Subcutaneous abdominal adipose tissue (tissue), 5 donors: ENCODE measurements around the gene FICD.
"Not testable (repeated sequence)": the region's sequence is repeated elsewhere in the genome, so short reads cannot be mapped to it uniquely, and the experiment has no call there.

ENCODE experiments used
- H3K27ac ChIP-seq: one replicate; pipeline ENCODE4 v1.7.0; 2013; ENCODE audit warnings: low read depth, mild to moderate bottlenecking, inconsistent platforms, low read length, moderate library complexity
- H3K27me3 ChIP-seq, 5 donors: one replicate each; pipeline ENCODE4 v1.7.0; 2013; ENCODE audit warnings: low read length in 5 of 5, inconsistent platforms in 1 of 5; ENCODE audit not compliant: control insufficient read depth in 5 of 5, insufficient read depth in 4 of 5
- H3K36me3 ChIP-seq, 5 donors: one replicate each; pipeline ENCODE4 v1.7.0; 2013; ENCODE audit warnings: low read length in 5 of 5; ENCODE audit not compliant: control insufficient read depth in 5 of 5, insufficient read depth in 5 of 5
- H3K4me1 ChIP-seq, 5 donors: one replicate each; pipeline ENCODE4 v1.7.0; 2013; ENCODE audit warnings: low read length in 5 of 5, mild to moderate bottlenecking in 3 of 5, moderate library complexity in 1 of 5; ENCODE audit not compliant: control insufficient read depth in 5 of 5, insufficient read depth in 5 of 5
- H3K4me3 ChIP-seq, 5 donors: one replicate each; pipeline ENCODE4 v1.7.0; 2013; ENCODE audit warnings: low read length in 5 of 5, low read depth in 1 of 5
- H3K9ac ChIP-seq, 5 donors: one replicate each; pipeline ENCODE4 v1.7.0; 2013; ENCODE audit warnings: low read length in 5 of 5, mild to moderate bottlenecking in 4 of 5, moderate library complexity in 3 of 5
- H3K9me3 ChIP-seq, 5 donors: one replicate each; pipeline ENCODE4 v1.7.0; 2013; ENCODE audit warnings: low read length in 5 of 5; ENCODE audit not compliant: control insufficient read depth in 5 of 5
- donor health status: healthy.
- donor health status: healthy.
- donor health status: healthy.
- donor health status: healthy.
- donor health status: healthy.

FICD gene

DNA sequence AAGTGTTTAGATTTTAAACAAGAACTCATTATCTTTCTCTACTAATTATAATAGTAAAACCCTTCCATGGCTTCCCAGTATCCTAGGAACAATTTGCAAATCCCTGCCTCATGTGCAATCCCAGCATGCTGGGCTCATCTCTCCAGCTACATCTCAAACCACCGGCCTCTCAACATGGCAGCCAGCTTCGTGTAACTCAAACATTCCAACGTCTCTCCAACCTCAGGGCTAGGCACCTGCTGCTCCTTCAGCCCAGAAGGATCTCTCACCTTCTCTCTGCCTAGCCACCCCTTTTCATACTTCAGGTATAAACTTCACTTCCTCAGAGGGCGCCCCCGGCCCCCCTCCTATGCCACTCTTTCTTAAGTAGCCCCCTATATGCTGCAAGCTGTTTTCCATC is 38.7 kb downstream of the FICD start:
- Histone ChIP-seq H3K27me3 (no peaks in the 10 kb centered on the region), H3K9me3 (no peaks in the 10 kb centered on the region), H3K27ac (no peak overlapping the region), H3K36me3 (peaks cover 0 to 16% (median 9%) of the 10 kb centered on the region in 5 donors), H3K4me1 (peaks cover 5 to 20% (median 14%) of the 10 kb centered on the region in 5 donors), H3K9ac (no peak overlapping the region), H3K4me3 (no peak overlapping the region)

DNA sequence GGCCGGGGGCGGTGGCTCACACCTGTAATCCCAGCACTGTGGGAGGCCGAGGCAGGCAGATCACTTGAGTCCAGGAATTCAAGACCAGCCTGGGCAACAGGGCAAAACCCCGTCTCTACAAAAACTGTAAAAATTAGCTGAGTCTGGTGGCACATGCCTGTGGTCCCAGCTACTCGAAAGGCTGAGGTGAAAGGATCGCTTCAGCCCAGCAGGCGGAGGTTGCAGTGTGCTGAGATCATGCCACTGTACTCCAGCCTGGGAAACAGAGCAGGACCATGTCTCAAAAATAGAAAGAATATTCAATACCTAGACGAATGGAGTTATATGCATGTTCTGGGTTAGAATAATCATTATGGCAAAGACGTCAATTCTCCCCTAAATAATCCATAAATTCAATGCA is 40.3 kb downstream of the FICD start:
- H3K9me3 ChIP-seq, H3K9ac ChIP-seq, H3K27ac ChIP-seq, H3K4me3 ChIP-seq, H3K27me3 ChIP-seq: not testable (repeated sequence)
- H3K4me1 ChIP-seq, result peaks cover 13 to 35% (median 30%) of the 10 kb centered on the region in 5 donors
- H3K36me3 ChIP-seq, result peaks cover 0 to 11% (median 8%) of the 10 kb centered on the region in 5 donors

DNA sequence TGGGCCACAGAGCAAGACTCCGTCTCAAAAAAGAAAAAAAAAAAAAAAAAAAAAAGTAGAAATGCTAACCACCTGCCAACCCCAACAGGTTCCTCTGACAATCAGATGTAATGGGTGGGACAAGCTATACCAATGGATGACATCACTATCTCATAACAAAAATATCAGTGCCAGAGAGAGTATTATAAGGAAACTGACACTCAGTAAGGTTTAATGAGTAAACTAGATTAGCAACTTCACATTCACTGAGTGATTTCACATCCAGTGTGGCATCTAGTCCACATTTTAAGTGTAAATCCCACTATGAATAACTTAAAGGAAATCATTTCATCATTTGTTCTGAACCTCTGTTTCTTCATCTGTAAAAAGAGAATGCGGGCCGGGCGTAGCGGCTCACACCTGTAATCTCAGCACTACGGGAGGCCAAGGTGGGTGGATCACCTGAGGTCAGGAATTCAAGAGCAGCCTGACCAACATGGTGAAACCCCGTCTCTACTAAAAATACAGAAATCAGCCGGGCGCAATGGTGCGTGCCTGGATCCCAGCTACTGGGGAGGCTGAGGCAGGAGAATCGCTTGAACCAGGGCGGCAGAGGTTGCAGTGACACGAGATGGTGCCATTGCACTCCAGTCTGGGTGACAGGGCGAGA is 44.1 kb downstream of the FICD start:
- H3K4me3 ChIP-seq, result no peak overlapping the region
- H3K9ac ChIP-seq, result no peak overlapping the region
- peaks cover 14 to 63% (median 52%) of the 10 kb centered on the region in 5 donors for H3K4me1 ChIP-seq
- H3K27ac ChIP-seq, result no peak overlapping the region
- H3K36me3 ChIP-seq, result peaks cover 0 to 13% (median 8%) of the 10 kb centered on the region in 5 donors
- no peaks in the 10 kb centered on the region for H3K9me3 ChIP-seq
- no peaks in the 10 kb centered on the region for H3K27me3 ChIP-seq

GRCh38 chr12:108559748-108560147 is 44.7 kb downstream of the FICD start:
- H3K9ac ChIP-seq, result peak overlapping the region in 4 of 5 donors; percentile 82 to 97 (median 94)
- H3K9me3 ChIP-seq, result no peaks in the 10 kb centered on the region
- no peaks in the 10 kb centered on the region for H3K27me3 ChIP-seq
- no peak overlapping the region for H3K27ac ChIP-seq
- peaks cover 14 to 63% (median 52%) of the 10 kb centered on the region in 5 donors for H3K4me1 ChIP-seq
- H3K36me3 ChIP-seq, result peaks cover 3 to 19% (median 14%) of the 10 kb centered on the region in 5 donors
- H3K4me3 ChIP-seq, result peak overlapping the region; percentile 98 to 100 (median 100)

GRCh38 chr12:108560321-108560721 is 45.2 kb downstream of the FICD start:
- peak overlapping the region; percentile 82 to 97 (median 95) for H3K9ac ChIP-seq
- peak overlapping the region; percentile 97 for H3K27ac ChIP-seq
- peaks cover 3 to 24% (median 20%) of the 10 kb centered on the region in 5 donors for H3K36me3 ChIP-seq
- H3K27me3 ChIP-seq, result no peaks in the 10 kb centered on the region
- no peaks in the 10 kb centered on the region for H3K9me3 ChIP-seq
- peak overlapping the region; percentile 98 to 100 (median 100) for H3K4me3 ChIP-seq
- H3K4me1 ChIP-seq, result peaks cover 14 to 65% (median 52%) of the 10 kb centered on the region in 5 donors

- peak within 1 kb of the TSS; percentile 97 for H3K27ac ChIP-seq
- H3K9me3 ChIP-seq, result no peaks in the 10 kb centered on the region
- H3K4me1 ChIP-seq, result peaks cover 14 to 71% (median 57%) of the 10 kb centered on the region in 5 donors
- H3K27me3 ChIP-seq, result no peaks in the 10 kb centered on the region
- peak within 1 kb of the TSS; percentile 82 to 97 (median 95) for H3K9ac ChIP-seq
- peak within 1 kb of the TSS; percentile 98 to 100 (median 100) for H3K4me3 ChIP-seq
- H3K36me3 ChIP-seq, result peaks cover 3 to 27% (median 25%) of the 10 kb centered on the region in 5 donors
These were observed 46.0 kb downstream of the FICD start, which contains the start of gene SART3 for GRCh38 chr12:108560752-108561719. TSS of gene SART3 (minus strand) at chr12:108561173. CDS start at chr12:108561154, 19 bp downstream.

- H3K27ac ChIP-seq, result peak overlapping the region; percentile 97
- H3K9ac ChIP-seq, result peak overlapping the region in 4 of 5 donors; percentile 82 to 97 (median 94)
- no peaks in the 10 kb centered on the region for H3K27me3 ChIP-seq
- H3K36me3 ChIP-seq, result peaks cover 4 to 36% (median 33%) of the 10 kb centered on the region in 5 donors
- peak overlapping the region; percentile 98 to 100 (median 100) for H3K4me3 ChIP-seq
- no peaks in the 10 kb centered on the region for H3K9me3 ChIP-seq
- H3K4me1 ChIP-seq, result peaks cover 11 to 73% (median 55%) of the 10 kb centered on the region in 5 donors
These were observed 46.8 kb downstream of the FICD start for GRCh38 chr12:108561852-108562347.

GRCh38 chr12:108562348-108563135 is 47.5 kb downstream of the FICD start, which contains the start of gene ISCU:
TSS of gene ISCU (plus strand) at chr12:108562596. CDS start at chr12:108562623, 27 bp downstream.
- Histone ChIP-seq H3K4me1 (peaks cover 11 to 73% (median 57%) of the 10 kb centered on the region in 5 donors), H3K4me3 (peak within 1 kb of the TSS; percentile 98 to 100 (median 100)), H3K36me3 (peaks cover 10 to 39% (median 37%) of the 10 kb centered on the region in 5 donors), H3K9ac (peak within 1 kb of the TSS; percentile 82 to 98 (median 96)), H3K27me3 (no peaks in the 10 kb centered on the region), H3K27ac (peak within 1 kb of the TSS; percentile 97), H3K9me3 (no peaks in the 10 kb centered on the region)
